HepG2 (cell line): Measurements from ENCODE around the gene MIEF1. TPM values are rescaled to one million over a fixed set of nuclear protein-coding genes. Genes with fewer than 3 reads are reported as not detected.

Experiments
- ATAC-seq: fragments of 200-7000 bp; cut with Tn5 transposase; 3 replicates; pipeline ENCODE4 v1.9.1; 2020; ENCODE audit warnings: mild to moderate bottlenecking, moderate library complexity
- BruUV-seq: library from RNA; stranded (reverse); fragments of 400-500 nt; replicated peaks from 2 replicates; lab custom pipeline; 2021; lab: Mats Ljungman, UMichigan
- CTCF ChIA-PET: fragments of 300-600 bp; formaldehyde crosslinking; extraction: SDS; loops from one replicate; lab custom pipeline; 2021; ENCODE audit warnings: low total read pairs, inconsistent platforms, low intra/inter-chr PET ratio; lab: Yijun Ruan, JAX
- POLR2A ChIA-PET: fragments of 350-600 bp; sonication (Branson Sonifier 250); formaldehyde crosslinking; loops from one replicate; lab custom pipeline; 2020; ENCODE audit warnings: antibody characterized with exemption, inconsistent platforms; lab: Yijun Ruan, JAX
- DNase-seq: peaks from one replicate; pipeline ENCODE4 v3.0.0-alpha.2; 2015; ENCODE audit warnings: low spot score
- FAIRE-seq: peaks from 3 replicates; lab custom pipeline; 2011; peaks lifted over from hg19 to GRCh38; lab: Jason Lieb, UNC
- H2AFZ ChIP-seq: one replicate; pipeline ENCODE4 v1.6.1; 2011; ENCODE audit warnings: low read length, inconsistent platforms
- H3K27ac ChIP-seq: fragments of 300-600 bp; 3 replicates; pipeline ENCODE4 v1.8.0; 2011; ENCODE audit warnings: mixed run types, mild to moderate bottlenecking, mixed read lengths, low read length, inconsistent platforms; ENCODE audit not compliant: insufficient read depth; ENCODE audit errors: extremely low read length
- H3K27me3 ChIP-seq, 2 experiments: fragments of 200-600 bp in 1 of 2; 2 replicates in 1 of 2; 3 replicates in 1 of 2; pipeline versions ENCODE4 v1.6.0 to v1.8.0; 2011; ENCODE audit warnings: low read length in 2 of 2, mild to moderate bottlenecking in 2 of 2, moderate library complexity in 2 of 2, inconsistent platforms in 1 of 2; ENCODE audit not compliant: insufficient read depth in 2 of 2, control insufficient read depth in 1 of 2
- H3K36me3 ChIP-seq, 2 experiments: fragments of 200-600 bp in 1 of 2; replicated peaks in 1 of 2; 2 replicates in 1 of 2; 3 replicates in 1 of 2; pipeline versions ENCODE4 v1.5.1 to v1.8.0; 2011; ENCODE audit warnings: low read length in 2 of 2, inconsistent platforms in 1 of 2; ENCODE audit not compliant: insufficient read depth in 2 of 2, control insufficient read depth in 1 of 2
- H3K4me1 ChIP-seq: 2 replicates; pipeline ENCODE4 v1.5.1; 2012; ENCODE audit warnings: low read length, inconsistent platforms; ENCODE audit not compliant: insufficient read depth
- H3K4me2 ChIP-seq: 2 replicates; pipeline ENCODE4 v1.6.0; 2011; ENCODE audit warnings: low read depth, low read length, inconsistent platforms
- H3K4me3 ChIP-seq, 3 experiments: fragments of 200-600 bp in 1 of 3; sonication (generic), shearing (Covaris generic) in 1 of 3; replicated peaks in 1 of 3; 2 replicates each; pipeline ENCODE4 v1.5.1; 2011 to 2016; ENCODE audit warnings: low read length in 3 of 3, inconsistent platforms in 2 of 3, low read depth in 2 of 3, mild to moderate bottlenecking in 2 of 3, control low read depth in 1 of 3, mixed read lengths in 1 of 3; ENCODE audit not compliant: insufficient read depth in 1 of 3
- H3K79me2 ChIP-seq: one replicate; pipeline ENCODE4 v1.6.1; 2011; ENCODE audit warnings: low read length, inconsistent platforms; ENCODE audit not compliant: insufficient read depth
- H3K9ac ChIP-seq: 2 replicates; pipeline ENCODE4 v1.6.0; 2011; ENCODE audit warnings: mild to moderate bottlenecking, low read depth, low read length, inconsistent platforms; ENCODE audit not compliant: insufficient read depth
- H3K9me3 ChIP-seq: 2 replicates; pipeline ENCODE4 v1.5.1; 2012; ENCODE audit warnings: mild to moderate bottlenecking, low read length
- H4K20me1 ChIP-seq: 2 replicates; pipeline ENCODE4 v1.6.0; 2011; ENCODE audit warnings: inconsistent platforms, mild to moderate bottlenecking, low read length, moderate library complexity; ENCODE audit not compliant: insufficient read depth
- ARID3A ChIP-seq: IDR thresholded peaks from 2 replicates; pipeline ENCODE4 v1.6.1; 2012; ENCODE audit warnings: low read depth, low read length, improper control_type of control experiment
- ARID4A ChIP-seq: sonication (generic); formaldehyde crosslinking; IDR thresholded peaks from 2 replicates; pipeline ENCODE4 v1.5.0; 2020; ENCODE audit warnings: mild to moderate bottlenecking, missing genetic modification reagents, borderline replicate concordance
- CENPX ChIP-seq: sonication (generic); formaldehyde crosslinking; IDR thresholded peaks from 2 replicates; pipeline ENCODE4 v1.9.0; 2021; ENCODE audit warnings: mild to moderate bottlenecking, missing genetic modification reagents, moderate library complexity
- FLYWCH1 ChIP-seq: sonication (generic); formaldehyde crosslinking; IDR thresholded peaks from 2 replicates; pipeline ENCODE4 v1.8.1; 2023; ENCODE audit warnings: mild to moderate bottlenecking, missing genetic modification reagents
- GRHL1 ChIP-seq: sonication (generic); formaldehyde crosslinking; conservative IDR thresholded peaks from 2 replicates; pipeline ENCODE4 v1.8.0; 2022; ENCODE audit warnings: missing genetic modification reagents
- ISX ChIP-seq: sonication (generic); formaldehyde crosslinking; conservative IDR thresholded peaks from 2 replicates; pipeline ENCODE4 v1.5.0; 2020; ENCODE audit warnings: missing genetic modification reagents
- KAT7 ChIP-seq: IDR thresholded peaks from 2 replicates; pipeline ENCODE4 v1.6.1; 2018; ENCODE audit warnings: borderline replicate concordance, missing compliant biosample characterization
- KLF9 ChIP-seq: IDR thresholded peaks from 2 replicates; pipeline ENCODE4 v1.6.1; 2016; ENCODE audit warnings: low read depth
- SALL1 ChIP-seq: sonication (generic); formaldehyde crosslinking; IDR thresholded peaks from 2 replicates; pipeline ENCODE4 v1.8.0; 2022; ENCODE audit warnings: mild to moderate bottlenecking, missing genetic modification reagents
- SP4 ChIP-seq: sonication (generic); formaldehyde crosslinking; IDR thresholded peaks from 2 replicates; pipeline ENCODE4 v1.8.1; 2023; ENCODE audit warnings: mild to moderate bottlenecking, missing genetic modification reagents
- TERF1 ChIP-seq: sonication (generic); formaldehyde crosslinking; IDR thresholded peaks from 2 replicates; pipeline ENCODE4 v1.8.0; 2022; ENCODE audit warnings: mild to moderate bottlenecking, missing genetic modification reagents, moderate library complexity
- ZNF567 ChIP-seq: sonication (generic); formaldehyde crosslinking; IDR thresholded peaks from 2 replicates; pipeline ENCODE4 v1.8.1; 2023; ENCODE audit warnings: mild to moderate bottlenecking, missing genetic modification reagents, borderline replicate concordance
- ZNF572 ChIP-seq: sonication (generic); formaldehyde crosslinking; IDR thresholded peaks from 2 replicates; pipeline ENCODE4 v1.5.1; 2020; ENCODE audit warnings: mild to moderate bottlenecking, missing genetic modification reagents
- ZNF580 ChIP-seq: IDR thresholded peaks from 2 replicates; pipeline ENCODE4 v1.6.1; 2016; ENCODE audit warnings: low read depth, borderline replicate concordance
- ZSCAN25 ChIP-seq: sonication (generic); formaldehyde crosslinking; IDR thresholded peaks from 2 replicates; pipeline ENCODE4 v1.8.0; 2022; ENCODE audit warnings: mild to moderate bottlenecking, missing genetic modification reagents
- WGBS: methylation state at CpG from one replicate; pipeline ENCODE4 v1.1.6; 2017; ENCODE audit warnings: low lambda C conversion rate; 5-methylcytosine and 5-hydroxymethylcytosine counted together
- in situ Hi-C: cut with HindIII; loops from 2 replicates; pipeline ENCODE4 v1.10.0; 2017; ENCODE audit warnings: low pct_unique_long_range_greater_than_20kb; ENCODE audit not compliant: extremely low pct_ligation_motif_present
- intact Hi-C: fragments of 100-400 bp; cut with micrococcal nuclease; formaldehyde crosslinking; loops from one replicate; pipeline ENCODE4 v1.10.0; 2022; ENCODE audit not compliant: unreplicated experiment
- polyA plus RNA-seq, 8 experiments: library from polyadenylated mRNA; depleted of rRNA in 3 of 8; stranded (reverse) in 7 of 8; unstranded in 1 of 8; fragments of >200 nt; fragmentation: Illumina TruSeq in 4 of 8; extraction: Trizol in 4 of 8; gene quantifications; 2 replicates each; pipeline versions ENCODE4 v1.2.1 to v1.2.3, GENCODE V29; 2011 to 2016; ENCODE audit warnings: low read depth in 4 of 8, missing spikeins in 1 of 8, mixed read lengths in 1 of 8; ENCODE audit not compliant: insufficient read depth in 1 of 8
- total RNA-seq, 5 experiments: library from RNA; depleted of rRNA; stranded (reverse); fragments of >200 nt; fragmentation: Illumina TruSeq; extraction: Trizol; gene quantifications; 2 replicates each; pipeline ENCODE4 v1.2.3, GENCODE V29; 2016; ENCODE audit warnings: low read depth in 1 of 5

Gene MIEF1
- total and polyA plus RNA-seq, 2 of the 13 experiments (the other 11 are each of a cell fraction or from before 2014, with no cell fraction given), result 21.7 to 34.8 TPM

GRCh38 chr22:39480557-39480956 is 21.5 kb upstream of the MIEF1 start (continued):
- TF ChIP-seq KAT7 (CRISPR knock-in tag) (no peak), ZNF580 (CRISPR knock-in tag) (no peak), ARID3A (no peak), FLYWCH1 (no peak), ZSCAN25 (CRISPR knock-in tag) (no peak), CENPX (CRISPR knock-in tag) (no peak), ZNF572 (CRISPR knock-in tag) (no peak), TERF1 (CRISPR knock-in tag) (no peak)
- TF ChIP-seq, all 625 proteins: peak for 0

- H3K27me3 ChIP-seq, result no peaks in the 10 kb centered on the region; a peak in 1 of 5 replicates
- no peak overlapping the region for H3K27ac ChIP-seq
- H2AFZ ChIP-seq, result no peak overlapping the region
- ChIA-PET CTCF (no interaction called here), POLR2A (no interaction called here)
- no peak for DNase-seq
- H3K79me2 ChIP-seq, result no peaks in the 10 kb centered on the region
- H3K9ac ChIP-seq, result no peak overlapping the region
- FAIRE-seq, result no peak
- BruUV-seq, result no TSS peak
- ATAC-seq, result no peak
- WGBS, result 67% methylated on average over 16 of the region's 16 CpGs
- H3K4me1 ChIP-seq, result no peaks in the 10 kb centered on the region
- H3K36me3 ChIP-seq, result no peaks in the 10 kb centered on the region
- no peak overlapping the region for H3K4me2 ChIP-seq
- no peak overlapping the region for H3K4me3 ChIP-seq
- intact Hi-C loops (no loop called here), in situ Hi-C loops (no loop called here)
- no peaks in the 10 kb centered on the region for H3K9me3 ChIP-seq
- no peaks in the 10 kb centered on the region for H4K20me1 ChIP-seq
- TF ChIP-seq SALL1 (CRISPR knock-in tag) (no peak), ZNF567 (CRISPR knock-in tag) (no peak), SP4 (CRISPR knock-in tag) (no peak), GRHL1 (no peak), ARID4A (CRISPR knock-in tag) (no peak), ISX (CRISPR knock-in tag) (no peak), KLF9 (no peak)
Observed at GRCh38 chr22:39481054-39481453, 21.0 kb upstream of the MIEF1 start.
